ENCODE measurements around the gene LPIN1.
"Not testable (repeated sequence)": the region's sequence is repeated elsewhere in the genome, so short reads cannot be mapped to it uniquely, and the experiment has no call there.

Gene LPIN1

DNA sequence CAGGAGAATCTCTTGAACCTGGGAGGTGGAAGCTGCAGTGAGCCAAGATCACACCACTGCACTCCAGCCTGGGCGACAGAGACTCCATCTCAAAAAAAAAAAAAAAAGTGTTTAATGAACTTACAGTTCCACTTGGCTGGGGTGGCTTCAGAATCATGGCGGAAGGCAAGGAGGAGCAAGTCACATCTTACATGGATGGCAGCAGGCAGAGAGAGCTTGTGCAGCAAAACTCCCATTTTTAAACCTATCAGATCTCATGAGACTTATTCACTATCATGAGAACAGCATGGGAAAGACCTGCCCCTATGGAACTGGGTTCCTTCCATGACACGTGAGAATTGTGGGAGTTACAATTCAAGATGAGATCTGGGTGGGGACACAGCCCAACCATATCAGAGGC, 113.5 kb downstream of the LPIN1 start:
- in situ Hi-C loops (cut with MboI; ENCODE audit: low sequenced_read_pairs): not testable (repeated sequence)

DNA sequence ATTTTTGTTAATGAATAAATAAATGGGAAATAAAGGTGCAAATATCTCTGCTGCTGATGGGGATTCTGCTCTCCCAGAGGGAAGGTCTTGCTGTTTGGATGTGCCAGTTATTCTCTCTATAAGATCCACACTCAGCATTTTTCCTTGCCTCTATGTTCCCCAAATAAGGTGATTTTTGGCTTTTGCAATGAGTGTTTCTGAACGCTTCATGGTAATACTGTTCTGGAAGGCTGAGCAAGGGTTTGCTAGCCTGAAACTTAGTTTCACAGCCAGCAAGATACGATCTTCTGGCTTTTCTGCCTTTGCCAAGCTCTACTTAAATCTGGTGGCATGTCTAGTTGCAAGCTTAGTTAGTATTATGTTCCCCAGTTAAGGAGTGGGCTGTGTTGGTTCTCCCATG, 114.6 kb downstream of the LPIN1 start:
- in situ Hi-C loops (cut with MboI; ENCODE audit: low sequenced_read_pairs): no loop called here

GRCh38 chr2:11862049-11862448, 115.6 kb downstream of the LPIN1 start:
- in situ Hi-C loops (cut with MboI; ENCODE audit: low sequenced_read_pairs): no loop called here

GRCh38 chr2:11863103-11863502, 116.7 kb downstream of the LPIN1 start:
- in situ Hi-C loops (cut with MboI; ENCODE audit: low sequenced_read_pairs): no loop called here

GRCh38 chr2:11863513-11864328, 117.3 kb downstream of the LPIN1 start:
- in situ Hi-C loops (cut with MboI; ENCODE audit: low sequenced_read_pairs): no loop called here

GRCh38 chr2:11864724-11865123, 118.3 kb downstream of the LPIN1 start:
- in situ Hi-C loops (cut with MboI; ENCODE audit: low sequenced_read_pairs): no loop called here

GRCh38 chr2:11865378-11865777, 118.9 kb downstream of the LPIN1 start:
- in situ Hi-C loops (cut with MboI; ENCODE audit: low sequenced_read_pairs): no loop called here

DNA sequence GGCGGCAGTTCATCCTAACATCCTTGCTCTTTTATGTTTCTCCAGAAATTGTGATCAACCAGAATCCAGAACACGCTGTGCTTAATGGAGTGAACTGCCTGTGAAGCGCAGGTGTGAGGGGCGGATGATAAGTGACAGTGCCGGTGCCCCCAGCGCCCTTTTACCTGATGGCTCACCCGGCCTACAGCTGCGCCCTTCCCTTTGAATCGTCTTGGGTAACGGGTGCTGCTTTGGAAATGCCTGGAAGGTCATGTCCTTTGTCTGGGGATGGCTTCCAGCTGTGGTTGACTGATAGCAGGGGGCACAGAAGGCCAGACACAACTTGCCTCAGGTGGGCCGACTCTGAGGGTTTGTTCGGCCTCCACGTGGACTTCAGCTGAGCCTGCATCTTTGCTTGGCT, 119.4 kb downstream of the LPIN1 start:
- in situ Hi-C loops (cut with MboI; ENCODE audit: low sequenced_read_pairs): no loop called here

DNA sequence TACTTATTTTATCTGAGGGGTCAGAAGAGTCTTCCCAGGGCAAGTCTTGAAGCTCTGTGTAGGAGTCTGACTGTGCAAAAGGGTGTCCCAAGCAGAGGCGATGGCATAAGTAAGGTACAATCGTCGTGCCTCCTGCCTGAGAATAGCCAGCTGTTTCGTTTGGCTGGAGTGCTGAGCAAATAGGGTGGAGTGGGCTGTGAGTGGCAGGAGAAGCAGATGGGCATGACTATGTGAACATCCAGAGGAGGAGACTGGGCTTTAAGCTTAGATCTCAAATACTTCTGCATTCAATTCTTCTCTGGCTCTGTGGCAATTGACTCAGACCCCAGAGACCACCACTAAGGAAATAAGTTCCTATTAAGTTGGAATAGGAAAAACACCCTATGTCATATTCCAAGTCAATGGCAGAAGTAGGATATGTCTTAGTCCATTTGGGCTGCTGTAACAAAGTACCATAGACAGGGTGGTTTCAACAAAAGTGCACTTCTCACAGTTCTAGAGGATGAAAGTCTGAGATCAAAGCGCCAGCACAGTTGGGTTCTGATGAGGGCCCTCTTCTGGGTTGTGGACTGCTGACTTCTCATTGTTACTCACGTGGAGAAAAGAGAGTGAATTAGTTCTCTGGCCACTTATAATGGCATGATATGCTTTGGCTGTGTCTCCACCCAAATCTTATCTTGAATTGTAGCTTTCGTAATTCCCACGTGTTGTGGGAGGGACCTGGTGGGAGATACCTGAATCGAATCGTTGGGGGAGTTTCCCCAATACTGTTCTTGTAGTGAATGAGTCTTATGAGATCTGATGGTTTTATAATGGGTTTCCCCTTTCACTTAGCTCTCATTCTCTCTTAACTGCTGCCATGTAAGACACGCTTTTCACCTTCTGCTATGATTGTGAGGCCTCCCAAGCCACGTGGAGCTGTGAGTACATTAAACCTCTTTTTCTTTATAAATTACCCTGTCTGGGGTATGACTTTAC, 120.2 kb downstream of the LPIN1 start:
- in situ Hi-C loops (cut with MboI; ENCODE audit: low sequenced_read_pairs): no loop called here

GRCh38 chr2:11867926-11868325, 121.5 kb downstream of the LPIN1 start:
- in situ Hi-C loops (cut with MboI; ENCODE audit: low sequenced_read_pairs): no loop called here

- in situ Hi-C loops (cut with MboI; ENCODE audit: low sequenced_read_pairs): no loop called here
Measured at GRCh38 chr2:11869391-11869991, 123.1 kb downstream of the LPIN1 start.

DNA sequence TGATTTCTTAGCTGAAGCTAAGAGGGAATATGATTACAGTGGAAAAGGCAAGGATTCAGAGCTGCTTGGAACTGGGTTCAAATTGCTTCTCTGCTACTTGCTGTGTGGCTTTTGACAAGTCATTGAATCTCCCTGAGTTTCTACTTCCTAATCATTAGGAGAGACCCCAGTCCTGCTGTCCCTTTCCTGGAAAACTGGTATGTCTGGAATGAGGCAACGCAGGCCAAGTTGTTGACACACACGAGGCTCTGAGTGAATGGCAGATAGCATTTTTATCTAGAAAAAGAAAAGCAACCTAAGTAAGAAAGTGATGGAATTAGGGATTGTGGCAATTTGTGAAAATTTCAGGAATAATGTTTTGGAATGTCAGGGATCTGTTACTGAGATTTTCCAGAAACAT, 123.6 kb downstream of the LPIN1 start:
- in situ Hi-C loops (cut with MboI; ENCODE audit: low sequenced_read_pairs): no loop called here

DNA sequence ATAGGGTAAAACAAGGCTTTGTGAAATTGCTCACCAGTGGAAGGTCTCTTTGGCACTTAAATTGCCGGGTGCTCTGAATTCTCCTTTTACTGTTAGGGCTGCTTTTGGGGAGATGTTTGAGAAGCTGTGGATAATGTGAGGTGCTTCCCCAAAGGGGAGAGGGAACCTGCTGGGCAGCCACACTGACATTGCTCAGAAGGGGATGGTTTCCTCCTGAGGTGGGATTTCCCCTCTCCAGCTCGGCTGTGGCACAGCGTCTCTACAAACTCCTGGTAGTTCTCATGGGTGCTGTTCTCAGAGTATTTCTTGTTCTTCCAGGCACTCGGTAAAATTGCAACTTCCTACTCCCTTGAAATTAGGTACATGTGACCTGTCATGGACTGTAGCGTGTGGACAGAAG, 124.2 kb downstream of the LPIN1 start:
- in situ Hi-C loops (cut with MboI; ENCODE audit: low sequenced_read_pairs): no loop called here

DNA sequence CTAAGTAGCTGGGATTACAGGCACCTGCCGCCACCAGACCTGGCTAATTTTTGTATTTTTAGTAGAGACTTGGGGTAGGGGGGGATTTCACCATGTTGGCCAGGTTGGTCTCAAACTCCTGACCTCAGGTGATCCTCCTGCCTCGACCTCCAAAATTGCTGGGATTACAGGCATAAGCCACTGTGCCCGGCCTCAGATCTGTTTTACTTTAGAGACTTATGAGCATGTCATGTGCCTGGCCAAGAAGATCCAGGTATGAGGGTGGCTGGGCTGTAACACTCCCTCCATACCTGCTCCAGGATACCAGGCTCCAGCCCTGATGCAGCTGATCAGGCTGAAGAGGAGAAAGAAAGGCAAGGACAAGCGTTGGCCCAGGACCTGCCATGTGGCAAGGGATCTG, 125.0 kb downstream of the LPIN1 start:
- in situ Hi-C loops (cut with MboI; ENCODE audit: low sequenced_read_pairs): no loop called here

- in situ Hi-C loops (cut with MboI; ENCODE audit: low sequenced_read_pairs): no loop called here
Measured at GRCh38 chr2:11872247-11872947, 126.0 kb downstream of the LPIN1 start.

DNA sequence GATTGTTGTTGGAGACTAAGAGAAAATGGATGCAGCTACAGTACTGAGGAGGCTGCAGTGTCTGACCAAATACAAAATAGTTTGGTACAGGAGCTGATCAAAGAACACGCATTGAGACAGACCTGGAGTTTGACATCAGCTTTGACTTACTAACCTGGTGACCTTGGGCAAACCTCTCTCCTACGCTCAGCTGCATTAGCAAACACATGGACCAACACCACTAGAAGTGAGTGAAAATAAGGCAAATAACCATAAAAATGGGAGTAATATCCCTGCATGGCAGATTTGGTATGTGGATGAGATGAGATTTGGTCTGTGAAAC, 126.5 kb downstream of the LPIN1 start:
- in situ Hi-C loops (cut with MboI; ENCODE audit: low sequenced_read_pairs): no loop called here

GRCh38 chr2:11873356-11874154, 127.1 kb downstream of the LPIN1 start:
- in situ Hi-C loops (cut with MboI; ENCODE audit: low sequenced_read_pairs): no loop called here

DNA sequence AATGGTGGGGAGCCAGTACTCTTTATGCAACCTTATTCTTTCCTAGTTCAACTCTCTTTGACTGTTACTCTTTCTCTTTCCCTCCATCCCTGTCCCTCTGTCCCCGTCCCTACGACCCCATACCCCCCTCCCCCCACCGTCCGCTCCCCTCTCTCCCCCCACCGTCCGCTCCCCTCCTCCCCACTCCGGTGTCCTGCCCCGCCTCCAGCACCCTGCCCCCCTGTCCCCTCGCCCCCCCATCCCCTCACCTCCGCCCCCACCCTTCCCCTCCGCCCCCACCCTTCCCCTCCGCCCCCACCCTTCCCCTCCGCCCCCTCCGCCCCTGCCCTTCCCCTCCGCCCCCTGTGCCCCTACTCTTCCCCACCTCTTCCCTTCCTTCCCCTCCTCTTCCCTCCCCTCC, 128.4 kb downstream of the LPIN1 start:
- in situ Hi-C loops (cut with MboI; ENCODE audit: low sequenced_read_pairs): no loop called here

DNA sequence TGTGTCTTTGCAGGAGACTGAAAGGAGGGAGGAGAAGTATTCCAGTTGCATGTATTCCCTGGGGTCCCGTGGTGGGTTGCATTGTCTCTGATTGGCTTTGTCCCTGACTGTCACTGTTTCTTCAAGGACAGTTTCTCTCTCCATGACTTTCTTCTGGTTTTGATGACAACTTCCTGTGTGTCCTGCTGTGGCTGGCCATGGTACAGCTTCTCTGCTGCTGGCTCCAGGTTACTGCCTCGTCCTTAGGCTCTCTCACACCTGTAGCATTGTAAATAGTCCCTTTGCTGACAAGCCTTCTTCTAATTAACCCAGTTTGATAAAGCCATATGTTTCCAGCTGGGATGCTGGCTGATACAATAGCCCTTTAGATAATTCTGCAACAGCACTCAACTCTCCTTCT, 129.0 kb downstream of the LPIN1 start:
- in situ Hi-C loops (cut with MboI; ENCODE audit: low sequenced_read_pairs): no loop called here

DNA sequence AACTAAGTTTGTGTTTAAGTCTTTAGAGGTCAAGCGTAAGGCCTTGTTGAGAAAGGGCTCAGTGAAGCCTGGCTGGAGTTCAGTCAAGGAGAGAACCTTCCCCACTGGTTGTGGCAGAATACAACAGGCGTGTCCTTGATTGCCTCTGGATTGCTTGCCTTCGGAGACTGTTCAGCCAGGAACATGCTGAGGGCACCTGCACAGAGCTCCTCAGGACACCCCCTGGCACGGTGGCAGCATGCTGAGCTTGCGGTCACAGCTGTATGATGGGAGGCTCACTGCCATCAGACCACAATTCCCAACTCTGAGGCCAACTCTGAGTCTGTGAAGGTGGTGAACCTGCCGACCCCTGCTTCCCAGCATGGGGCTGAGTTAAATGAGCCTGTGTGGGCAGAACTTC, 130.0 kb downstream of the LPIN1 start:
- in situ Hi-C loops (cut with MboI; ENCODE audit: low sequenced_read_pairs): no loop called here

All from HL-60/S4 (cell line).